GM21515 (cell line): Measurements from ENCODE around the gene ELK3.

Source experiments
- ATAC-seq: cut with Tn5 transposase; IDR thresholded peaks from one replicate; pipeline ENCODE4 v1.9.1; 2021; ENCODE audit not compliant: unreplicated experiment

The ELK3 gene

GRCh38 chr12:96234591-96235483 lies 40.7 kb downstream of the ELK3 start:
- no peak for ATAC-seq

GRCh38 chr12:96235484-96235826 lies 41.3 kb downstream of the ELK3 start:
- ATAC-seq: no peak

- ATAC-seq: no peak
Observed at GRCh38 chr12:96236221-96236822, 42.1 kb downstream of the ELK3 start.

- no peak for ATAC-seq
Observed at GRCh38 chr12:96237035-96237434, 42.9 kb downstream of the ELK3 start.

- no peak for ATAC-seq
Observed at GRCh38 chr12:96237465-96238077, 43.4 kb downstream of the ELK3 start.

GRCh38 chr12:96238336-96239047 lies 44.3 kb downstream of the ELK3 start:
- ATAC-seq: no peak

- no peak for ATAC-seq
Observed at GRCh38 chr12:96239711-96240635, 45.8 kb downstream of the ELK3 start.

DNA sequence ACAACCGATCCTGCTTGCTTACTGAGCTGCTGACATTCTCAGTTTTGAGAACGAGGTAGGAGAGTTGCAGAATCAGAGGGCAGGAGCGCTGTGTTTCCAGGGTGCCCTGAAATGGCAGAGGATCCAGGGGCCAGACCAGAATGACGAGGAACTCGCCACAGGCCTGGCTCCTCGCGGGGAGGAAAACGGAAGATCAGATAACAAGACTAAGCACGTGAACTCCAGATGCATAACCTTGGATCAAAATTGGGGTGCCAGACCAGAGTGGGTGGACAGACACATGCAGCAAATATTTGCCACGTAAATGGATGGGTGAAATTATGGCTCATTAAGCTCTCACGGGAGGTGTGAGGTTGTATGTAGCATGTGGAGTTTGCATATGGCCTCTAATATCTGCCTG lies 46.5 kb downstream of the ELK3 start:
- ATAC-seq: no peak

GRCh38 chr12:96241431-96241830 lies 47.3 kb downstream of the ELK3 start:
- no peak for ATAC-seq

DNA sequence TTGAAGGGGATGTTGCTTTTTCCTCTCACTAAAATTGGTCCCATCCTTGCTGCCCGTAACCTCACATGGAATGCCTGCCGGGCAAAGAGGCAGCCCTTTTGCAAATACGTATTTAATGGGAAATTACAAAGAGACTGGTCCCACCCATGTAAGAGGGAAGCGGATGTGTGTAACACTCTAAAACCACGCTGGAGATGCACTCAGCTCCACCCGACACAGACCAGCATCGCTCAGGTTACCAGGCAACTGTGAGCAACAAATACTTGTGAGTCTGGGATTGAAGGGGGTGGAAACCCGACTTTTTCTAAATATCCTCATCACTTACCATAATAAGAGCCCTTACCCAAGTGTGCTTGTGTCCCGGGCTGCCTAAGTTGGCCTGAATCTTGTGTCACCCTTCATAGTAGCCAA lies 47.7 kb downstream of the ELK3 start:
- no peak for ATAC-seq

DNA sequence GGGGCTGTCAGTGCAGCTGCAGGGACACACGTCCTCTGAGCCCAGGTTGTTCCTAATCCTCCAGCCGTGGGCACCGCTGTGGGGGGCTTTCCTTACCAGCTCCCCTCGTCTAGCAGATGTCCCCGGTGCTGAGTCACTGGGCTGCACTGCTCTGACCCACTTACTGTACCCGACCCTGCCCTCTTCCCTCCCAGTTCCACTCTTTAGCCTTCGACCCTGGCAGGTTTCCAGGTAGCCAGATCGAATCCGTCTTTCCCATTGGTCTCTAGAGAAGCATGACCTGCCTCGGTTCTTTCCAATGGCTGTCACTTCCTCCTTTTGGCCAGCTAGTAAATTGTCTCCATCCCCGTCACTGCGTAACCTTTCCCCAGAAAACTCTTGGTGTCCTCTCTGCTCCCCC lies 48.4 kb downstream of the ELK3 start:
- no peak for ATAC-seq

DNA sequence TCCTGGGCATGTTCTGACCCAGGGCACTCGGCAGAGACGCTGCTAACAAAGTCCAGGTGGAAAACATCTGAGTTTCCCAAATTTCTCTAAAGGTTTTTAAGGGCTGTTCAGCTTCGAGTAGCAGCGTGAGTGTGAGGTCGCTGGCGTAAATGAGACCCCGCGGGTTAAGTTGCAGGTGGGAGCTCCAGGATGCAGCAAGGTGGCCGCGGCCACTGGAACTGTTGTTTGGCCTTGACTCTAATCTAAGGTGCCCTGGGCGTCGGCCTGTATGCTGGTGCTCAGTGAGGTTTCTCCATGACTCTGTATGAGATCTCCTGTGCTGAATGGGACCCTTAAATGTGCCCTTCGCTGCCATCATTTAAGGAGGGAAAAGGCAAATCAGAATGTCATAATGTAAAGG lies 50.7 kb downstream of the ELK3 start:
- no peak for ATAC-seq

DNA sequence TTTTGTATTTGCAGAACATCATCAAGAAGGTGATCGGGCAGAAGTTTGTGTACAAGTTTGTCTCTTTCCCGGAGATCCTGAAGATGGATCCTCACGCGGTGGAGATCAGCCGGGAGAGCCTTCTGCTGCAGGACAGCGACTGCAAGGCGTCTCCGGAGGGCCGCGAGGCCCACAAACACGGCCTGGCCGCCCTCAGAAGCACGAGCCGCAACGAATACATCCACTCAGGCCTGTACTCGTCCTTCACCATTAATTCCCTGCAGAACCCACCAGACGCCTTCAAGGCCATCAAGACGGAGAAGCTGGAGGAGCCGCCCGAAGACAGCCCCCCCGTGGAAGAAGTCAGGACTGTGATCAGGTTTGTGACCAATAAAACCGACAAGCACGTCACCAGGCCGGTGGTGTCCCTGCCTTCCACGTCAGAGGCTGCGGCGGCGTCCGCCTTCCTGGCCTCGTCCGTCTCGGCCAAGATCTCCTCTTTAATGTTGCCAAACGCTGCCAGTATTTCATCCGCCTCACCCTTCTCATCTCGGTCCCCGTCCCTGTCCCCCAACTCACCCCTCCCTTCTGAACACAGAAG lies 52.8 kb downstream of the ELK3 start:
- no peak for ATAC-seq

- no peak for ATAC-seq
Observed at GRCh38 chr12:96247563-96247962, 53.4 kb downstream of the ELK3 start.

GRCh38 chr12:96248136-96248931 lies 54.2 kb downstream of the ELK3 start:
- no peak for ATAC-seq

DNA sequence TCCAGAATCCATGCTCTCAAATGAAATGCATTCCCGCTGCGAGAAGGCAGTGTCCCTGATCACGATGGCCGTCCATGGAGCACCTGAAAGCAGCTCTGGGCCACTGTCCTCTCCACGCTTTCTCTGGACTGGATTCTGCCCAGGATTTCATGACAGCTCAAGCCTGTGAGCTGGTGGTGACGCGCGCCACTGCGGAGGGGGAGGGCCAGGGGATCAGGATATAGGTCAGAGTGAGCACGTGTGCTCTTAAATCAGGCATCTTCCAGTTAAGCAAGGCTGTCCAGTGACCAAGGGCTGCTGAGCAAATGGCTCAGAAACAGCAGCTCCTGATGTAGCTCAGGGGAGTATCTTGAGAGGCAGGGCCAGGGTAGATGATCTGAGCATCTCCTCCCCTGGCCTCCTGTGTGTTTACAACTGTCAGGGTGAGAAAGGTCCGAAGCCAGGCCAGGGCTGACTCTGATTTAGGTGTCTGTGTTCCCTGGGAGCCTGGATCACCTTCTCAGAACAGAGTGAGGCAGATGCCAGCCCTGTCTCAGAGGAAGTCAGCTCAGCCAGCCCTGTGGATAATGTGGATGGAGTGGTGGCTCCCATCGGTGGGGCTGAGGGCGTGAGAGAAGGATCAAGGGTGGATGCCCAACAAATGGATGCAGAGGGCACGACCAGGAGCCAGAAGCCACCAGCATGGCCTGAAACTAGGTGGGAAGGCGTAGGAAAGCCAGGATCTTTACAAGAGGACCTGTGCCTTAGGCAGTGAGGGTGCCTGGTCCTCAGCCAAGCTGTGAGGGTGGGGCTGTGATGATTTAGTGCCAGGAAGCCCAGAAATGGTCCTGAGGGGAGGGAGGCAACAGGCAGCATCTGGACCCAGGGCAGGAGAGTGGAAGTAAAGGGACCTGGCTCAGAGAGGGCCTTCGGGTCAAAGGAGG lies 55.3 kb downstream of the ELK3 start:
- ATAC-seq: no peak

GRCh38 chr12:96250119-96250685 lies 56.0 kb downstream of the ELK3 start:
- ATAC-seq: no peak

GRCh38 chr12:96255077-96255476 lies 60.9 kb downstream of the ELK3 start:
- ATAC-seq: no peak
